ENCODE data around the gene C19orf38.

- TF ChIP-seq CTCF (IDR thresholded peaks at IDR 0.05 in 8 of 11, conservative IDR thresholded peaks at IDR 0.05 in 3 of 11) (peak in 10 of 11 experiments; percentile 20 to 66 (median 56)), POLR2A (IDR thresholded peaks at IDR 0.05) (no peak), POLR2AphosphoS5 (IDR thresholded peaks at IDR 0.05) (no peak)
Observed at GRCh38 chr19:10858204-10858828, 10.1 kb downstream of the C19orf38 start.
